Measurements from ENCODE around the gene ITGAV.

DNA sequence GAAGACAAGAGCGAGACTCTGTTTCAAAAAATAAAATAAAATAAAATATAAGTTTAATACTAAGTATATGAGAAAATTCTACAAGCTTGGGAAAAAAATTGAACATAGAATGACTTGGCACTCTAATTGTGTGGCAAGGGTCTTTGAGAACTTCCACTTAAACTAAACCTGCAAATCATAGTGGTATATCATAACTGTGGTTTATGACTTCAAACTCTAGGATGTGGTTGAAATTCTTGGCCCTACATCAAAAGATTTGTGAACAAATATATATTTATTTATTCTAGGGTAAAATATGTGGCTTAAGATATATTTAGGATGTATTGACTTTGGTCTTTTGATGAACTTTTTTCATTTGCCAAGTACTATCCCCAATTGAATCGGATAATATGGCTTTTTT lies 100.9 kb downstream of the ITGAV start:
- TF ChIP-seq POLR2AphosphoS5 (IDR thresholded peaks at IDR 0.05) (no peak), EP300 (IDR thresholded peaks at IDR 0.05) (no peak), POLR2A (IDR thresholded peaks at IDR 0.05) (no peak)
- TF ChIP-seq, protein P1, sequence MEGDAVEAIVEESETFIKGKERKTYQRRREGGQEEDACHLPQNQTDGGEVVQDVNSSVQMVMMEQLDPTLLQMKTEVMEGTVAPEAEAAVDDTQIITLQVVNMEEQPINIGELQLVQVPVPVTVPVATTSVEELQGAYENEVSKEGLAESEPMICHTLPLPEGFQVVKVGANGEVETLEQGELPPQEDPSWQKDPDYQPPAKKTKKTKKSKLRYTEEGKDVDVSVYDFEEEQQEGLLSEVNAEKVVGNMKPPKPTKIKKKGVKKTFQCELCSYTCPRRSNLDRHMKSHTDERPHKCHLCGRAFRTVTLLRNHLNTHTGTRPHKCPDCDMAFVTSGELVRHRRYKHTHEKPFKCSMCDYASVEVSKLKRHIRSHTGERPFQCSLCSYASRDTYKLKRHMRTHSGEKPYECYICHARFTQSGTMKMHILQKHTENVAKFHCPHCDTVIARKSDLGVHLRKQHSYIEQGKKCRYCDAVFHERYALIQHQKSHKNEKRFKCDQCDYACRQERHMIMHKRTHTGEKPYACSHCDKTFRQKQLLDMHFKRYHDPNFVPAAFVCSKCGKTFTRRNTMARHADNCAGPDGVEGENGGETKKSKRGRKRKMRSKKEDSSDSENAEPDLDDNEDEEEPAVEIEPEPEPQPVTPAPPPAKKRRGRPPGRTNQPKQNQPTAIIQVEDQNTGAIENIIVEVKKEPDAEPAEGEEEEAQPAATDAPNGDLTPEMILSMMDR (IDR thresholded peaks at IDR 0.05), result no peak

Measured in suprapubic skin (tissue), 4 donors.